HepG2 (cell line): ENCODE measurements around the gene DRC7. TPM values are rescaled to one million over a fixed set of nuclear protein-coding genes. Genes with fewer than 3 reads are reported as not detected.

ENCODE experiments used
- AFF4 ChIP-seq: sonication (generic); formaldehyde crosslinking; IDR thresholded peaks from 2 replicates; pipeline ENCODE4 v1.4.0; 2020; ENCODE audit warnings: missing genetic modification reagents
- CBX5 ChIP-seq: sonication (generic); formaldehyde crosslinking; IDR thresholded peaks from 2 replicates; pipeline ENCODE4 v1.4.0; 2020; ENCODE audit warnings: missing genetic modification reagents, borderline replicate concordance
- CREM ChIP-seq, 2 experiments: sonication (generic) in 1 of 2; formaldehyde crosslinking in 1 of 2; IDR thresholded peaks; 2 replicates each; pipeline versions ENCODE4 v1.4.0 to v1.6.1; 2016 to 2020; ENCODE audit warnings: antibody characterized with exemption in 1 of 2, mild to moderate bottlenecking in 1 of 2, missing genetic modification reagents in 1 of 2
- EZH2 ChIP-seq: conservative IDR thresholded peaks from 2 replicates; pipeline ENCODE4 v1.6.1; 2012; ENCODE audit warnings: mild to moderate bottlenecking, low read depth, low read length, moderate library complexity
- FOXK2 ChIP-seq: fragments of 450-650 bp; IDR thresholded peaks from 2 replicates; pipeline ENCODE4 v1.6.1; 2016
- HOMEZ ChIP-seq: IDR thresholded peaks from 2 replicates; pipeline ENCODE4 v1.6.1; 2016; ENCODE audit warnings: low read depth
- MED1 ChIP-seq: sonication (generic); formaldehyde crosslinking; IDR thresholded peaks from 2 replicates; pipeline ENCODE4 v1.4.0; 2020; ENCODE audit warnings: missing genetic modification reagents
- MEIS2 ChIP-seq: sonication (generic); formaldehyde crosslinking; IDR thresholded peaks from 2 replicates; pipeline ENCODE4 v1.9.0; 2021; ENCODE audit warnings: mild to moderate bottlenecking, missing genetic modification reagents
- ONECUT2 ChIP-seq: sonication (generic); formaldehyde crosslinking; IDR thresholded peaks from 2 replicates; pipeline ENCODE4 v1.4.0; 2020; ENCODE audit warnings: missing genetic modification reagents
- PITX1 ChIP-seq: sonication (generic); formaldehyde crosslinking; IDR thresholded peaks from 2 replicates; pipeline ENCODE4 v1.5.1; 2020; ENCODE audit warnings: mild to moderate bottlenecking, missing genetic modification reagents
- TCF7 ChIP-seq: sonication (generic); IDR thresholded peaks from 2 replicates; pipeline ENCODE4 v1.6.1; 2016; ENCODE audit warnings: antibody characterized with exemption, low read depth
- THAP7 ChIP-seq: sonication (generic); formaldehyde crosslinking; IDR thresholded peaks from 2 replicates; pipeline ENCODE4 v1.8.1; 2023; ENCODE audit warnings: mild to moderate bottlenecking, missing genetic modification reagents
- ZNF253 ChIP-seq: sonication (generic); formaldehyde crosslinking; IDR thresholded peaks from 2 replicates; pipeline ENCODE4 v1.8.0; 2022; ENCODE audit warnings: mild to moderate bottlenecking, missing genetic modification reagents, borderline replicate concordance
- ZNF274 ChIP-seq: sonication (generic); formaldehyde crosslinking; IDR thresholded peaks from 2 replicates; pipeline ENCODE4 v1.5.1; 2020; ENCODE audit warnings: mild to moderate bottlenecking, missing genetic modification reagents
- ZNF431 ChIP-seq: sonication (generic); formaldehyde crosslinking; IDR thresholded peaks from 2 replicates; pipeline ENCODE4 v1.9.0; 2022; ENCODE audit warnings: missing genetic modification reagents, low read depth, mild to moderate bottlenecking, borderline replicate concordance
- ZNF629 ChIP-seq: sonication (generic); formaldehyde crosslinking; conservative IDR thresholded peaks from 2 replicates; pipeline ENCODE4 v1.5.0; 2020; ENCODE audit warnings: missing genetic modification reagents
- ZNF704 ChIP-seq: sonication (generic); formaldehyde crosslinking; IDR thresholded peaks from 2 replicates; pipeline ENCODE4 v1.8.1; 2023; ENCODE audit warnings: mild to moderate bottlenecking, inconsistent platforms, moderate library complexity, missing genetic modification reagents, borderline replicate concordance
- ZNF816 ChIP-seq: sonication (generic); formaldehyde crosslinking; IDR thresholded peaks from 2 replicates; pipeline ENCODE4 v1.8.0; 2022; ENCODE audit warnings: missing genetic modification reagents, mild to moderate bottlenecking, borderline replicate concordance
- polyA plus RNA-seq, 8 experiments: library from polyadenylated mRNA; depleted of rRNA in 3 of 8; stranded (reverse) in 7 of 8; unstranded in 1 of 8; fragments of >200 nt; fragmentation: Illumina TruSeq in 4 of 8; extraction: Trizol in 4 of 8; gene quantifications; 2 replicates each; pipeline versions ENCODE4 v1.2.1 to v1.2.3, GENCODE V29; 2011 to 2016; ENCODE audit warnings: low read depth in 4 of 8, missing spikeins in 1 of 8, mixed read lengths in 1 of 8; ENCODE audit not compliant: insufficient read depth in 1 of 8
- total RNA-seq, 5 experiments: library from RNA; depleted of rRNA; stranded (reverse); fragments of >200 nt; fragmentation: Illumina TruSeq; extraction: Trizol; gene quantifications; 2 replicates each; pipeline ENCODE4 v1.2.3, GENCODE V29; 2016; ENCODE audit warnings: low read depth in 1 of 5
- TF ChIP-seq, protein P1 (sequence below): sonication (generic); formaldehyde crosslinking; IDR thresholded peaks from 2 replicates; pipeline ENCODE4 v1.4.0; 2020; ENCODE audit warnings: missing genetic modification reagents

The DRC7 gene
- total and polyA plus RNA-seq, 2 of the 13 experiments (the other 11 are each of a cell fraction or from before 2014, with no cell fraction given), result 2.7 to 3.4 TPM

GRCh38 chr16:57648581-57649442 lies 45.8 kb upstream of the DRC7 start (continued):
- no peak for TF ChIP-seq ZNF816 (CRISPR knock-in tag)
- no peak for TF ChIP-seq FOXK2
- TF ChIP-seq, protein P1, sequence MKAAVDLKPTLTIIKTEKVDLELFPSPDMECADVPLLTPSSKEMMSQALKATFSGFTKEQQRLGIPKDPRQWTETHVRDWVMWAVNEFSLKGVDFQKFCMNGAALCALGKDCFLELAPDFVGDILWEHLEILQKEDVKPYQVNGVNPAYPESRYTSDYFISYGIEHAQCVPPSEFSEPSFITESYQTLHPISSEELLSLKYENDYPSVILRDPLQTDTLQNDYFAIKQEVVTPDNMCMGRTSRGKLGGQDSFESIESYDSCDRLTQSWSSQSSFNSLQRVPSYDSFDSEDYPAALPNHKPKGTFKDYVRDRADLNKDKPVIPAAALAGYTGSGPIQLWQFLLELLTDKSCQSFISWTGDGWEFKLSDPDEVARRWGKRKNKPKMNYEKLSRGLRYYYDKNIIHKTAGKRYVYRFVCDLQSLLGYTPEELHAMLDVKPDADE, result no peak
- TF ChIP-seq TCF7, result no peak
- TF ChIP-seq CREM (IDR thresholded peaks at IDR 0.05), result no peak
- no peak for TF ChIP-seq CREM (CRISPR knock-in tag; IDR thresholded peaks at IDR 0.05)
- peak; percentile 89; the same call in 1 of the 2 replicates for TF ChIP-seq MEIS2
- peak; percentile 88; the same call in 1 of the 2 replicates for TF ChIP-seq CBX5 (CRISPR knock-in tag)
- TF ChIP-seq EZH2, result no peak
- TF ChIP-seq THAP7 (CRISPR knock-in tag), result peak; percentile 88
- no peak for TF ChIP-seq ZNF253 (CRISPR knock-in tag)
- peak; percentile 52; the same call in 1 of the 2 replicates for TF ChIP-seq MED1 (CRISPR knock-in tag)
- no peak for TF ChIP-seq AFF4
- TF ChIP-seq ONECUT2, result peak; percentile 74; the same call in 1 of the 2 replicates
- peak; percentile 81; the same call in 1 of the 2 replicates for TF ChIP-seq ZNF704
- peak; percentile 72; the same call in 1 of the 2 replicates for TF ChIP-seq PITX1 (CRISPR knock-in tag)
- peak; percentile 57; the same call in 1 of the 2 replicates for TF ChIP-seq HOMEZ
- peak; percentile 70; the same call in 1 of the 2 replicates for TF ChIP-seq ZNF431
- peak; percentile 98 for TF ChIP-seq ZNF629 (CRISPR knock-in tag)
- TF ChIP-seq ZNF274 (CRISPR knock-in tag), result peak; percentile 72; the same call in 1 of the 2 replicates
